HEK293T (cell line): Measurements from ENCODE around the gene DIO3.

Source experiments
- ARNT ChIP-seq: fragments of 450-650 bp; IDR thresholded peaks from 2 replicates; pipeline ENCODE4 v1.6.1; 2017; ENCODE audit warnings: mild to moderate bottlenecking
- CTBP1 ChIP-seq: fragments of 450-650 bp; IDR thresholded peaks from 2 replicates; pipeline ENCODE4 v1.6.1; 2016; ENCODE audit warnings: borderline replicate concordance
- ELF4 ChIP-seq: fragments of 450-650 bp; IDR thresholded peaks from 2 replicates; pipeline ENCODE4 v1.6.1; 2017; ENCODE audit warnings: antibody characterized with exemption
- FOXA1 ChIP-seq: fragments of 450-650 bp; IDR thresholded peaks from 2 replicates; pipeline ENCODE4 v1.6.1; 2016; ENCODE audit warnings: mild to moderate bottlenecking
- FOXM1 ChIP-seq: fragments of 450-650 bp; IDR thresholded peaks from 2 replicates; pipeline ENCODE4 v1.6.1; 2017; ENCODE audit warnings: mild to moderate bottlenecking, borderline replicate concordance
- HDGF ChIP-seq: fragments of 450-650 bp; IDR thresholded peaks from 2 replicates; pipeline ENCODE4 v1.6.1; 2017; ENCODE audit warnings: antibody characterized with exemption, borderline replicate concordance
- SP1 ChIP-seq: fragments of 450-650 bp; IDR thresholded peaks from 2 replicates; pipeline ENCODE4 v1.6.1; 2017
- SUZ12 ChIP-seq: fragments of 450-650 bp; IDR thresholded peaks from 2 replicates; pipeline ENCODE4 v1.6.1; 2016; ENCODE audit warnings: mild to moderate bottlenecking
- ZNF384 ChIP-seq: fragments of 450-650 bp; IDR thresholded peaks from 2 replicates; pipeline ENCODE4 v1.6.1; 2016
- TF ChIP-seq, protein P1 (sequence below): fragments of 450-650 bp; IDR thresholded peaks from 2 replicates; pipeline ENCODE4 v1.6.1; 2016

DNA sequence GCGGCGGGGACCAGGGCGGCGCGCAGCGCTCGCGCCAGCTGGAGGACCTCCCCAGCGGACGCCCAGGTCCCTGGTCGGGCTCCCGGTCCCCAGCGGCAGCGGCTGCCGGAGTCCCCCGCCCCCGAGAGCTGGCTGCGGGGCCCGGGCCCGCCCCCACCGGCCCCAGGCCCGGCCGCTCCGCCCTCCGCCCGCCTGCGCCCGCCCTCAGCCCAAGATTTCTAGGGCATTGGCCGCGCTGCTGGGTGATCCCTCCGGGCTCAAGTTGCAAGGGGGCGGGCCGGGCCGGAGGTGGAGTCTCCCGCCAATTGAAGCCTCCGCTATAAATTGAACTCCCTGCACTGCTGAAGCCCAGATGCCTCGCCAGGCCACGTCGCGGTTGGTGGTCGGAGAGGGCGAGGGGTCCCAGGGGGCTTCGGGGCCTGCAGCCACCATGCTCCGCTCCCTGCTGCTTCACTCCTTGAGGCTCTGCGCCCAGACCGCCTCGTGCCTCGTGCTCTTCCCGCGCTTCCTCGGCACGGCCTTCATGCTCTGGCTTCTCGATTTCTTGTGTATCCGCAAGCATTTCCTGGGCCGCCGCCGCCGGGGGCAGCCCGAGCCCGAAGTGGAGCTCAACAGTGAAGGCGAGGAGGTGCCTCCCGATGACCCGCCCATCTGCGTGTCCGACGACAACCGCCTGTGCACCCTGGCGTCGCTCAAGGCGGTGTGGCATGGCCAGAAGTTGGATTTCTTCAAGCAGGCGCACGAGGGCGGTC lies at the start of gene DIO3:
- no peak for TF ChIP-seq FOXA1
- TF ChIP-seq, protein P1, sequence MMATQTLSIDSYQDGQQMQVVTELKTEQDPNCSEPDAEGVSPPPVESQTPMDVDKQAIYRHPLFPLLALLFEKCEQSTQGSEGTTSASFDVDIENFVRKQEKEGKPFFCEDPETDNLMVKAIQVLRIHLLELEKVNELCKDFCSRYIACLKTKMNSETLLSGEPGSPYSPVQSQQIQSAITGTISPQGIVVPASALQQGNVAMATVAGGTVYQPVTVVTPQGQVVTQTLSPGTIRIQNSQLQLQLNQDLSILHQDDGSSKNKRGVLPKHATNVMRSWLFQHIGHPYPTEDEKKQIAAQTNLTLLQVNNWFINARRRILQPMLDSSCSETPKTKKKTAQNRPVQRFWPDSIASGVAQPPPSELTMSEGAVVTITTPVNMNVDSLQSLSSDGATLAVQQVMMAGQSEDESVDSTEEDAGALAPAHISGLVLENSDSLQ: no peak
- TF ChIP-seq ELF4: no peak
- no peak for TF ChIP-seq FOXM1
- TF ChIP-seq ZNF384: no peak
- TF ChIP-seq SUZ12: no peak
- TF ChIP-seq ARNT: no peak
- TF ChIP-seq HDGF: no peak
- no peak for TF ChIP-seq SP1
- TF ChIP-seq CTBP1: no peak
